Measurements from ENCODE around the gene CEP85.

CEP85 gene

GRCh38 chr1:26254404-26254803 is 20.4 kb downstream of the CEP85 start:
- H3K36me3 ChIP-seq (ENCODE audit: insufficient read depth, low read length): peaks cover 89% of the 10 kb centered on the region

GRCh38 chr1:26257222-26257621 is 23.2 kb downstream of the CEP85 start:
- Histone ChIP-seq H3K4me2 (ENCODE audit: low read depth, low read length, poor library complexity, severe bottlenecking) (no peak overlapping the region), H3K27me3 (ENCODE audit: insufficient read depth, low read length, poor library complexity, severe bottlenecking) (no peaks in the 10 kb centered on the region), H2AFZ (ENCODE audit: low read length) (no peak overlapping the region), H3K9me3 (ENCODE audit: insufficient read depth, low read depth, low read length) (no peaks in the 10 kb centered on the region), H3F3A (ENCODE audit: low read depth) (no peaks in the 10 kb centered on the region), H3K4me1 (ENCODE audit: insufficient read depth, low read length, poor library complexity, severe bottlenecking) (no peaks in the 10 kb centered on the region), H3K79me2 (ENCODE audit: insufficient read depth, low read length) (peaks cover 41% of the 10 kb centered on the region), H4K20me1 (ENCODE audit: insufficient read depth, low read length, poor library complexity, severe bottlenecking) (peaks cover 28% of the 10 kb centered on the region), H3K9me2 (replicated peaks; ENCODE audit: low read depth, low read length) (no peaks in the 10 kb centered on the region), H3K9ac (ENCODE audit: low read depth, low read length, poor library complexity, severe bottlenecking) (no peak overlapping the region), H3K36me3 (ENCODE audit: insufficient read depth, low read length) (peaks cover 89% of the 10 kb centered on the region), H3K4me3 (ENCODE audit: low read length, poor library complexity, severe bottlenecking) (no peak overlapping the region)
- TF ChIP-seq EZH2phosphoT487 (IDR thresholded peaks at IDR 0.05; ENCODE audit: borderline replicate concordance): no peak
- TF ChIP-seq CTCF (conservative IDR thresholded peaks at IDR 0.05; ENCODE audit: low read length): no peak

More at GRCh38 chr1:26254404-26254803, 20.4 kb downstream of the CEP85 start:
- H3K9me3 ChIP-seq (ENCODE audit: insufficient read depth, low read depth, low read length): no peaks in the 10 kb centered on the region
- no peak overlapping the region for H3K9ac ChIP-seq (ENCODE audit: low read depth, low read length, poor library complexity, severe bottlenecking)
- no peaks in the 10 kb centered on the region for H3K9me2 ChIP-seq (replicated peaks; ENCODE audit: low read depth, low read length)
- no peak for TF ChIP-seq EZH2phosphoT487 (IDR thresholded peaks at IDR 0.05; ENCODE audit: borderline replicate concordance)
- TF ChIP-seq CTCF (conservative IDR thresholded peaks at IDR 0.05; ENCODE audit: low read length): no peak
- no peaks in the 10 kb centered on the region for H3F3A ChIP-seq (ENCODE audit: low read depth)
- no peak overlapping the region for H3K4me2 ChIP-seq (ENCODE audit: low read depth, low read length, poor library complexity, severe bottlenecking)
- no peaks in the 10 kb centered on the region for H3K4me1 ChIP-seq (ENCODE audit: insufficient read depth, low read length, poor library complexity, severe bottlenecking)
- peaks cover 33% of the 10 kb centered on the region for H4K20me1 ChIP-seq (ENCODE audit: insufficient read depth, low read length, poor library complexity, severe bottlenecking)
- no peak overlapping the region for H3K4me3 ChIP-seq (ENCODE audit: low read length, poor library complexity, severe bottlenecking)
- peaks cover 63% of the 10 kb centered on the region for H3K79me2 ChIP-seq (ENCODE audit: insufficient read depth, low read length)
- no peaks in the 10 kb centered on the region for H3K27me3 ChIP-seq (ENCODE audit: insufficient read depth, low read length, poor library complexity, severe bottlenecking)
- H2AFZ ChIP-seq (ENCODE audit: low read length): no peak overlapping the region

GRCh38 chr1:26259005-26259404 is 25.0 kb downstream of the CEP85 start:
- H3F3A ChIP-seq (ENCODE audit: low read depth): no peaks in the 10 kb centered on the region
- no peak overlapping the region for H3K9ac ChIP-seq (ENCODE audit: low read depth, low read length, poor library complexity, severe bottlenecking)
- no peak overlapping the region for H3K4me3 ChIP-seq (ENCODE audit: low read length, poor library complexity, severe bottlenecking)
- peaks cover 29% of the 10 kb centered on the region for H3K79me2 ChIP-seq (ENCODE audit: insufficient read depth, low read length)
- no peaks in the 10 kb centered on the region for H3K27me3 ChIP-seq (ENCODE audit: insufficient read depth, low read length, poor library complexity, severe bottlenecking)
- no peak overlapping the region for H3K4me2 ChIP-seq (ENCODE audit: low read depth, low read length, poor library complexity, severe bottlenecking)
- H3K9me2 ChIP-seq (replicated peaks; ENCODE audit: low read depth, low read length): no peaks in the 10 kb centered on the region
- H3K9me3 ChIP-seq (ENCODE audit: insufficient read depth, low read depth, low read length): no peaks in the 10 kb centered on the region
- no peak overlapping the region for H2AFZ ChIP-seq (ENCODE audit: low read length)
- peaks cover 92% of the 10 kb centered on the region for H3K36me3 ChIP-seq (ENCODE audit: insufficient read depth, low read length)
- TF ChIP-seq EZH2phosphoT487 (IDR thresholded peaks at IDR 0.05; ENCODE audit: borderline replicate concordance) (no peak), CTCF (conservative IDR thresholded peaks at IDR 0.05; ENCODE audit: low read length) (no peak)
- H3K4me1 ChIP-seq (ENCODE audit: insufficient read depth, low read length, poor library complexity, severe bottlenecking): no peaks in the 10 kb centered on the region
- peaks cover 25% of the 10 kb centered on the region for H4K20me1 ChIP-seq (ENCODE audit: insufficient read depth, low read length, poor library complexity, severe bottlenecking)

All from Loucy (cell line).